A673 (cell line): ENCODE results near the gene LTBP4.

ENCODE experiments used
- CTCF ChIP-seq: fragments of 300-800, 200-600 bp; sonication (generic); conservative IDR thresholded peaks from 2 replicates; pipeline ENCODE4 v1.5.1; 2017; ENCODE audit warnings: low read depth, mild to moderate bottlenecking, antibody characterized with exemption, low read length, moderate library complexity, mixed read lengths
- EZH2 ChIP-seq: fragments of 200-600 bp; sonication (generic); IDR thresholded peaks from 2 replicates; pipeline ENCODE4 v1.6.1; 2017; ENCODE audit warnings: borderline replicate concordance, low read depth, mild to moderate bottlenecking, mixed read lengths, antibody characterized with exemption, low read length; ENCODE audit not compliant: poor library complexity, severe bottlenecking

GRCh38 chr19:40622773-40623075 is 21.6 kb downstream of the LTBP4 start:
- TF ChIP-seq CTCF: no peak
- TF ChIP-seq EZH2: no peak
